Measurements from ENCODE around the gene RSPO4.
A peak's percentile ranks its signal among the peaks of the same experiment; 100 is the strongest.
"Not testable (repeated sequence)": the region's sequence is repeated elsewhere in the genome, so short reads cannot be mapped to it uniquely, and the experiment has no call there.

The RSPO4 gene

GRCh38 chr20:1005452-1006027 lies 3.4 kb upstream of the RSPO4 start:
- DNase-seq = peak in 16 of 56 donors; percentile 3 to 56 (median 20)

DNA sequence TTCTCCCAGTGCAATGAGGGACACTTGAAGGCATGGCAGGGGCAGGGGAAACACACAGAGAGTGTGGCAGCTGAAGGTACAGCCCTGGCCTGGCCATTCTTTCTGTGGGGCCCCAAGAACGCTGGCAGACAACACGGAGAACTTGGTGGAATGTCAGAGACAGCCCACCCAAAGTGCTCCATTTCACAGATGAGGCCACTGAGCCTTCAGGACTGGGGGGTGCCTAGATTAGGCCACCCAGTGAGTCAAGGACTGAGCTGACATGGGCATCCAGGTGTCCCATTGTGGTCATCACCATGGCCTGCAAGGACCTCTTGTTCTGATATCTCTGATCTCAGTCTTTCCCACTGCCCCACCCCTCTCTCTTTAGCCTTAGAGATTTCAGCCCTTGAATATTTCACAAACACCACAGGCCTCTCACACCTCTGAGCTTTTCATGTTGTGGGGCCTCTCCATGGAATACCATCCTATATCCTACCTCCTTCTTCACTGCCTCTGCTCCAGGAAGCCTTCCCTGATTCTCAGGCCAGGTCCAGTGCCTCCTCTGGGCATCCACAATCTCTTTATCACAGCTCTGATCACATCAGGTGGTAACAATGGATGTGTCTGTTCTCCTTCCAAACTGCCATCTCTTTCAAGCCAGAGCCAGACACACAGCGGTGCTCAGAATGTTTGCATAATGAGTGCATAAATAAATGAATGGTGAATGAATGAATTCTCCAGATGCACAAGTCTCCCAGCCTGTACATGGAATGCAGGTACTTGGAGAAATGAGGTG lies 2.0 kb upstream of the RSPO4 start:
- no peak for DNase-seq

DNA sequence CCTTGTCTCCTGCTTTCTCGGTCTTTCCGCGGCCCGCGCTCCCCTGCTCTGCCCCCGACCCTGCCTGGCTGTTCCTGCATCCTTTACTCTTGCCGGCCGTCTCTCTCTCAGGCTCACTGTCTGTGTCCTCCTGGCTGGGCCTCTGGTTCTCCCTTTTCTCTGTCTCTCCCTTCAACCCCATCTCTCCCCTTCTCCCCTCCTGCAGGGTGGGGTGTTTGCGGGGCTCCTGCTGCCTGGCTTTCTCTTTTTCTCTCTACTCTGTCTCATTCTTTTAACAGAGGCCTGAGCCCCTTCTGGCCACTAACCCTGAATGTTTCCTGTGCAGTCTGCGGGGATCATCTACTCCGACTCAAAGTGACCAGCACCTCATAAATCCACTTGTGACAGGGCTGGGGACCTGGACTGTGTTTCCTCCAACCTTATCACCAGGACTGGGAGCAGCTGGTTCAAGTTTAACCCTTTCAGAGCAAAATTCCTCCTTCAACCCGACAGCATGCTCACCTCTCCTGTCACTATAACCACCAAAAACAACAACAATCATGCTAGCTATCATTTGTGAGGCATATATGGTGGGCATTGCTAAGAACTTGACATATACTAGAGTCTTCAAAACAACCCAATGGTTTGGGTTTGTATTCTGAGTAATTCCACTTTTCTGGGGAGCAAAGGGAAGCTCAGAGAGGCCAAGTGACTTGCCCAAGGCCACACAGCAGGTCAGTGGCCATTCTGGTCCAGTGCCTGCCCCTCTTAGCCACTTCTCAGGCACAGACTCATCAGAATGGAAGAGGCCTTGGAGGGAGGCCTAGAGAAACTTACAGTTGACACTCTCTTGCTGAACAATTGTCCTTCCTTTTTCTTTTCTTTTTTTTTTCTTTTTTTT lies 811 bp upstream of the RSPO4 start:
- no peak for DNase-seq

DNA sequence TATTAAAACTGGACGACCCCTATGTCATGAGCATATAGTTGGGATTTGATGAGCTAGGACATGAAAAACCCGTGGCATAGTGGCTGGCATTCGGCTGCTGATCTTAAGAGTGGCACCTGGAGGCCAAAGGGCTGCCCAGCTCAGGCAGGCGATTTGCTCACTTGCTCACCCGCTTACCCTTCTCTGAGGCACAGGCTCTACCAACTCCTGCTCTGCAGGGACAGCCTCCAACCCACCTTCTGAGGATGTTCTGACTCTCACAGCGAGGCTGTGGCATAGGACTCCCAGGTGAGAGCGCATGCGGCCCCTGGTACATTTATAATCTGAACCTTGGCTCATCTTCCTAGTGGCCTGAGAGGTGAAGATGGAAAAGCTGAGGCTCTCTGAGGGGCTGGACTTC lies 995 bp downstream of the RSPO4 start:
- no peak for DNase-seq

DNA sequence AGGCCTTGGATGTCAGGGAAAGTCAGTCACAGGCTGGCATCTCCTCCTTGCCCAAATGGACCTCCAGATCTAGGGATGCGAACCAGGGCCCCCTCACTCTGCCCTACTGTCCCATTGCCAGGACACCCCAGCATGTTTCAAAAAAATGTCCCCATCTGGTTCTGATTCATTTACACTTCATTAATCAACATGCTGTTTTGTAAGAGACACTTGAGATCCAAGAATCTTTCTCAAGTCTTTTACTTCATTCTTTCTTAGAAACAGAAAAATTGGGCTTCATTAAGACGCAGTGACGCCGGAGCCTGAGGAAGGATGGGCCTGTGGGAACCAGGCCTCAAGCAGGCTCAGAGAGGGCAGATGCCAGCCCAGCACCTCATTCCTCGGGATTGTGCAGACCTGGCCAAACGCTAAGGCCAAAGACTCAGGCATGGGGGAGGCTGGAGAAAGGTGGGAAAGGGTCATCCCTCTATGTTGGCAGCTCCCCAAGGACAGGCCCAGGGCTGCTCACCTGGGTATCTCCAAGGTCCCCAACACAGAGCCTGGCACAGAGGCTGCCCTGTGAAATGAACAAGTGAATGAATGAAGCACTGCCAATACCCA lies 3.8 kb downstream of the RSPO4 start:
- DNase-seq = no peak

DNA sequence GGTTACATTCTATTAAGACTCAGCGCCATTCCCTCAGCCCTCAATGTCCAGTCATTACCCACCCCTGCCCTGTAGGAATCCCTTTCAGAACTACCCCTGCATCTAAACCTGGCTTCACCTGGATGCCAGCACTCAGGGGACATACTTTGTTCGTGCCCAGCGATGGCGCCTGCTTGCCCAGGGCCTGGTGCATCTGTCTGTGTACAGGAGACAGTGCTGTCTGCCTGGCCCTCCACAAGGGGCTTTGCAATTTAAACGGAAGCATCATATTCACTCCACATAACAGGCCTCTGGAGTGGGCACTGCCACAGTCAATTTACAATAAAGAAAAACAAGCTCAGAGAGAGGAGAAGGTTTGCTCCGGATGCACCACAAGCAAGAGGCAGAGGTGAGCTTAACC lies 4.6 kb downstream of the RSPO4 start:
- no peak for DNase-seq

- no peak for DNase-seq
Measured at GRCh38 chr20:997016-997415, 5.1 kb downstream of the RSPO4 start.

DNA sequence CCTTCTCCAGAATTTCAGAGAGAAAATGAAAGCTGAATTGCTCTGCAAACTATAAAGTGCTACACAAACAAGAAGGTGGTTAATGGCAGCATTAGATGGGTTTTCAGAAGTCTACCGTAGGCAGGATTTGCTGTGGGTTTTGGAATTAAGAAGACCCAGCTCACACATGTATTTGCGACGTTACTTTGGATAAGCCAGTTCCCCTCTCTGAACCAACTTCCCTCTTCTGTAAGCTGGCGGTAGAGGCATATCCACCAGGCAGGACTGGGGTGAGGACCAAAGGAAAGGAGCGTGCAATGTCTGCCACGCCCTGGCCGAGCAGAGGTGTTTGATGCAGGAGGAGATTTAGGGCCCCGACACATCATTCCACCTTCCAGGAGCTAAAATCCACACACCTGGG lies 6.9 kb downstream of the RSPO4 start:
- no peak for DNase-seq

- DNase-seq = no peak
Measured at GRCh38 chr20:992801-993535, 9.1 kb downstream of the RSPO4 start.

DNA sequence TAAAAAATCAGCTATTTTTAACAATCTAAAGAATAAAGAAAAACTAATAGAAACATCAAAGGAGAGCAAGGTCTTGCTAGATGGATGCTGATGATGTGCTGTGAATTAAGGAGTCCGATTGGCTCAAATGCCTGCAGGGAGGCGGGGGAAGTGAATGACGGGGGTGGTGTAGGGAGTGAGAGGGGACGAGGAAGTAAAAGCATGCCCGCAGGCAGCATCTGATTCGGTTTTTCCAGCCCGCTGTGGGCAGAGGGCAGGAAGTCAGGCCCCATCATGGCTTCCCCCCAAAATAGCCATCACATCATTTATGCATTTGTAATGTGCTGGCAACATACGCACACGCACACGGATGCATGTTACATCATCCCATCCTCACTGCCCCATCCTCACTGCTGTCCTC lies 10.3 kb downstream of the RSPO4 start:
- DNase-seq = no peak

DNA sequence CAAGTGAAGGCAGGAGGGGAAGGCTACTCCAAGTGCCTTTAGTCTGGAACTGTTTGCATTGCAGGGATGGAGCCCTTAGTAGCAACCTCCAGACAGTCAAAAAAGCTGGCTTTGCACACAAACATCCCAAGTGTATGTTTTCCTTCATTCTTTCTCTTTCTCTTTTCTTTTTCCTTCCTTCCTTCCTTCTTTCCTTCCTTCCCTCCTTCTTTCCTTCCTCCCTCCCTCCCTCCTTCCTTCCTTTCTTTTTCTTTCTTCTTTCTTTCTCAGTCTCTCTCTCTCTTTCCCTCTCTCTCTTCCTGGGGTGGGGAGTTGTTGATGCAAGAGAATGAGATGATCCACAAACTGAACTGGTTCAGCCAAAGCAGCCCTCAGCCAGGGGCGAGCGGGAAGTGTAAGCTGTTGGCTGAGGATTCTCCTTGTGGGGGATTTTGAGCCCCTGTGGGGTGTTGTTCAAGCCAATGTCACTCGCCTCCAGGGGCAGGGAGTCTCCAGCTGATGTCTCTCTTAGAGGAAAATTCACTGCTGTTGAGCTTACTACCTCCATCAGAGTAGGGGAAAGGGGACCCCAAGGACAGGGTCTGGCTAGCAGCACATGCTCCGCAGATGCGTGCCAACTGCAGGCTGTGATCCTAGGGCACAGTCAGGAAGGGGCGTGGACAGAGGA lies 11.7 kb downstream of the RSPO4 start:
- no peak for DNase-seq

- no peak for DNase-seq
Measured at GRCh38 chr20:988272-988671, 13.8 kb downstream of the RSPO4 start.

DNA sequence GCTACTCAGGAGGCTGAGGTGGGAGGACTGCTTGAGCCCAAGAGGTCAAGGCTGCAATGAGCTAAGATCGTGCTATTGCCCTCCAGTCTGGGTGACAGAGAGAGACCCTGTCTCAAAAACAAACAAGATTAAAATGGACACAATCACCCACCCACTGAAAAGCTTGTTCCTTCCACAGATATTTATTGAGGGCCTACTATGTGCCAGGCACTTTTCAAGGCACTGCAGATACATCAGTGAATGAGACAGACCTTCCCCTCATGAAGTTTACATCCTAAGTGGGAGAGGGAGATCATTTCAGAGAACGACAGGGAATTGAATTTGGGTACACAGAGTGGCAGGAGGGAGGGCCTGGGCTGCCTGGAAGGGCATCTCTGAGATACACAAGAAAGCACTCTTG lies 14.4 kb downstream of the RSPO4 start:
- no peak for DNase-seq

- DNase-seq = no peak
Measured at GRCh38 chr20:986733-987355, 15.3 kb downstream of the RSPO4 start.

- not testable (repeated sequence) for DNase-seq
Measured at GRCh38 chr20:984994-985393, 17.1 kb downstream of the RSPO4 start.

DNA sequence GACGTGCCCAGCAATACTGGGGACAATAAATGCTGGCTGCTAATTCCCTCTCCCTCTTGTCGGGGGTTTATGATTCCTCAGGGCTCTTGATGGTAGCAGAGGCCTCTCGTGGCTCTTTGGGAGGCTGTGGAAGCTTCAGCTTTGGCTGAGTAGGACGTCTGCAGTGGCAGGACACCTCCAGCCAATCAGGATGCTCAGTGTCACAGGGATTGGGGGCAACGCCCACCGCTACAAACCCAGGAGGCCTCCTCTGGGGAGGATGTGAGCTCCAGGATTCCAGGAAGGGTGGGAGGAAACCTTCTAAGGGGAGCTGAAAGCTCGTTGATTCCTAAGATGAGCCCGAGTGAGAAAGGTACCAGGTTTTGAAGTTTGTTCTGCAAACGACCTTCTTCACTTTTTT lies 19.4 kb downstream of the RSPO4 start:
- no peak for DNase-seq

GRCh38 chr20:977021-977420 lies 25.1 kb downstream of the RSPO4 start:
- no peak for DNase-seq

- no peak for DNase-seq
Measured at GRCh38 chr20:976033-976432, 26.1 kb downstream of the RSPO4 start.

DNA sequence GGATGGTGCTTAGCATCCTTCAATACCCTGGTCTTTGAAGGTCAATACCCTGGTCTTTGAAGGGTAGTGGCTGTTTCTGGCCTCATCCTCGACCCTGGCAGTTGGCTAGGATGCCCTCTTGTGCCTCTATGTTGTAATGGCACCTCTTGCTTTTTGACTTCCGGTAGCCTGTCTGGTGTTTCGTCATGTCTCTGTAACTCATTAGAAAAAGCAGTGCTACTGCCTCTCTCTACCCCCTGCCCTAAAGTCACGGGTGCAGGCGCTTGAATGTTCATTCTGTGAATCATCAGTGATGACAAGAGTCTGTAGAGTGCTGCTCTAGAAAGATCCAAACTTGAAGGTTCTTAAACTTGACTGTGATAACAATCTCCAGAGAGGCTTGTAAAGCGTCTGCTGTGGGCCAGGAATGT lies 28.3 kb downstream of the RSPO4 start:
- DNase-seq = peak in 2 of 56 donors; percentile 6 to 8

GRCh38 chr20:972256-972655 lies 29.9 kb downstream of the RSPO4 start:
- DNase-seq = no peak

Data from nucleus accumbens (tissue), 56 donors.